Activated CD4-positive, alpha-beta T cell treated with anti-CD3 and anti-CD28 coated beads, Interleukin-2, amount 50 U/mL, for 1 hour (primary cell): ENCODE results near the gene TAS2R30.
"Not testable (repeated sequence)": the region's sequence is repeated elsewhere in the genome, so short reads cannot be mapped to it uniquely, and the experiment has no call there.

ENCODE experiments used
- DNase-seq: peaks from one replicate; pipeline ENCODE4 v3.0.0-alpha.2; 2020

Gene TAS2R30

GRCh38 chr12:11134305-11134704 lies at the start of gene TAS2R30:
Gene TAS2R30, minus strand, starts transcription at chr12:11134644. Its CDS starts 400 bp downstream, at chr12:11134244.
- no peak for DNase-seq

GRCh38 chr12:11183011-11183410 lies 48.6 kb upstream of the TAS2R30 start:
- DNase-seq = no peak

GRCh38 chr12:11182529-11182928 lies 48.1 kb upstream of the TAS2R30 start:
- no peak for DNase-seq

- DNase-seq = no peak
Measured at GRCh38 chr12:11178250-11178649, 43.8 kb upstream of the TAS2R30 start.

- no peak for DNase-seq
Measured at GRCh38 chr12:11174022-11174421, 39.6 kb upstream of the TAS2R30 start.

- DNase-seq = no peak
Measured at GRCh38 chr12:11171969-11172675, 37.7 kb upstream of the TAS2R30 start.

- peak; percentile 87 for DNase-seq
Measured at GRCh38 chr12:11171145-11171968, 36.9 kb upstream of the TAS2R30 start, which contains the start of gene SMIM10L1. Gene SMIM10L1, plus strand, starts transcription at chr12:11171194. Its CDS starts 163 bp downstream, at chr12:11171357.

- no peak for DNase-seq
Measured at GRCh38 chr12:11170810-11171144, 36.3 kb upstream of the TAS2R30 start.

- no peak for DNase-seq
Measured at GRCh38 chr12:11166300-11166699, 31.9 kb upstream of the TAS2R30 start.

GRCh38 chr12:11164384-11164783 lies 29.9 kb upstream of the TAS2R30 start:
- DNase-seq = no peak

- no peak for DNase-seq
Measured at GRCh38 chr12:11162502-11162901, 28.1 kb upstream of the TAS2R30 start.

- no peak for DNase-seq
Measured at GRCh38 chr12:11158885-11159444, 24.5 kb upstream of the TAS2R30 start.

- no peak for DNase-seq
Measured at GRCh38 chr12:11154400-11154925, 20.0 kb upstream of the TAS2R30 start.

GRCh38 chr12:11152725-11153124 lies 18.3 kb upstream of the TAS2R30 start:
- DNase-seq = no peak

GRCh38 chr12:11150832-11151231 lies 16.4 kb upstream of the TAS2R30 start:
- DNase-seq = no peak

- DNase-seq = no peak
Measured at GRCh38 chr12:11147420-11147819, 13.0 kb upstream of the TAS2R30 start.

GRCh38 chr12:11144297-11144696 lies 9.9 kb upstream of the TAS2R30 start:
- DNase-seq = no peak

- DNase-seq = no peak
Measured at GRCh38 chr12:11143352-11143751, 8.9 kb upstream of the TAS2R30 start.

GRCh38 chr12:11136075-11136474 lies 1.6 kb upstream of the TAS2R30 start:
- no peak for DNase-seq

- DNase-seq = no peak
Measured at GRCh38 chr12:11133816-11134215, 628 bp downstream of the TAS2R30 start.

- DNase-seq = no peak
Measured at GRCh38 chr12:11133162-11133561, 1.3 kb downstream of the TAS2R30 start.

- no peak for DNase-seq
Measured at GRCh38 chr12:11130999-11131398, 3.4 kb downstream of the TAS2R30 start.

GRCh38 chr12:11130382-11130781 lies 4.1 kb downstream of the TAS2R30 start:
- no peak for DNase-seq

GRCh38 chr12:11114130-11114529 lies 20.3 kb downstream of the TAS2R30 start:
- DNase-seq = not testable (repeated sequence)
